A549 treated with CpdA at 1 μM for 4 hours (cell line): ENCODE results near the gene LRRC73. TPM values are rescaled to one million over a fixed set of nuclear protein-coding genes. Genes with fewer than 3 reads are reported as not detected.

Experiments
- total RNA-seq: library from RNA; stranded (reverse); fragments of 200-300 nt; extraction: Qiagen RNA extraction; gene quantifications from 5 replicates; pipeline ENCODE4 v1.2.3, GENCODE V29; 2022; ENCODE audit warnings: low read depth

Gene LRRC73
- total RNA-seq = 0.51 to 1.4 TPM (median 1.1 TPM) in 5 replicates

GRCh38 chr6:43509984-43510826 is at the start of gene LRRC73:
Gene LRRC73, minus strand, starts transcription at chr6:43510346. Its CDS starts 561 bp downstream, at chr6:43509785.

GRCh38 chr6:43516697-43517504 is 6.8 kb upstream of the LRRC73 start, which contains the start of the genes POLR1C and YIPF3:
Gene POLR1C, plus strand, starts transcription at chr6:43517089. Its CDS starts 21 bp downstream, at chr6:43517110.
Gene YIPF3, minus strand, starts transcription at chr6:43516926. Its CDS starts 119 bp downstream, at chr6:43516807.

GRCh38 chr6:43477235-43478007 is 32.7 kb downstream of the LRRC73 start, which contains the start of gene TJAP1:
Gene TJAP1, plus strand, starts transcription at chr6:43477570. Its CDS starts 21,432 bp downstream, at chr6:43499002.

Other genes starting within 250 kb of the LRRC73 start
- gene SLC22A7, start 212.1 kb downstream of the LRRC73 start, total RNA-seq = not detected in 5 replicates
- 0.20 to 0.62 TPM (median 0.57 TPM) in 5 replicates for gene CRIP3, start 201.5 kb downstream of the LRRC73 start, total RNA-seq
- 4.3 to 5.9 TPM (median 5.6 TPM) in 5 replicates for gene ZNF318, start 140.7 kb downstream of the LRRC73 start, total RNA-seq
- gene ABCC10, start 82.8 kb downstream of the LRRC73 start, total RNA-seq = 9.4 to 11.9 TPM (median 9.4 TPM) in 5 replicates
- gene DLK2, start 54.8 kb downstream of the LRRC73 start, total RNA-seq = 2.7 to 7.1 TPM (median 5.8 TPM) in 5 replicates
- gene TJAP1, start 32.8 kb downstream of the LRRC73 start, total RNA-seq = 16.2 to 21.4 TPM (median 20.3 TPM) in 5 replicates
- 58.3 to 70.4 TPM (median 68.9 TPM) in 5 replicates for gene YIPF3, start 6.6 kb upstream of the LRRC73 start, total RNA-seq
- 48.5 to 61.1 TPM (median 52.6 TPM) in 5 replicates for gene POLR1C, start 6.7 kb upstream of the LRRC73 start, total RNA-seq
- gene XPO5, start 65.7 kb upstream of the LRRC73 start, total RNA-seq = 27.2 to 32.0 TPM (median 29.3 TPM) in 5 replicates
- gene POLH, start 65.8 kb upstream of the LRRC73 start, total RNA-seq = 7.9 to 10.0 TPM (median 8.7 TPM) in 5 replicates
- 15.8 to 21.8 TPM (median 19.1 TPM) in 5 replicates for gene GTPBP2, start 118.9 kb upstream of the LRRC73 start, total RNA-seq
- gene MAD2L1BP, start 125.5 kb upstream of the LRRC73 start, total RNA-seq = 33.0 to 39.2 TPM (median 35.1 TPM) in 5 replicates
- 0.12 to 0.27 TPM (median 0.24 TPM) in 5 replicates for gene RSPH9, start 134.7 kb upstream of the LRRC73 start, total RNA-seq
- 46.4 to 49.8 TPM (median 47.4 TPM) in 5 replicates for gene MRPS18A, start 177.4 kb upstream of the LRRC73 start, total RNA-seq